GM18526 (cell line): Measurements from ENCODE around the gene KCNIP1.

Source experiments
- POLR2A ChIP-seq: IDR thresholded peaks from 3 replicates; pipeline ENCODE4 v1.6.1; 2011; ENCODE audit not compliant: insufficient read length; ENCODE audit errors: extremely low read depth

The KCNIP1 gene

DNA sequence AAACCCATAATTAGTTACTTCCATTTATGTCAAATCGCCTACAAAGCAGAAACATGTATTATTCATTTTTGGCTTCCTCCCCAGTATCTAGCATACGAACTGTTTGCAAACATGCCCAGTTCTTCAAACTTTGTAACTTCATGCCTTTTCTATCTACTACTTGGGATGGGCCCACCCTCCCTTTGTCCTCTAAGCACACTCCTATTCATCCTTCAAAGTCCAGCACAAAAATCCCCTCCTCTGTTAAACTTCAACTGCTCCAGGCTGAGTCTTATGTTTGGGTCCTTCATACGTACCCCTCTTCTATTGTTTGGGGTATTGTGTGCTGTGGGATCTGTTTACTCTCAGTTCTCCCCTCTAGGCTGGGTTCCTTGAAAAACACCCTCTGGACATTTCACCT, 55.5 kb downstream of the KCNIP1 start:
- TF ChIP-seq POLR2A: no peak

DNA sequence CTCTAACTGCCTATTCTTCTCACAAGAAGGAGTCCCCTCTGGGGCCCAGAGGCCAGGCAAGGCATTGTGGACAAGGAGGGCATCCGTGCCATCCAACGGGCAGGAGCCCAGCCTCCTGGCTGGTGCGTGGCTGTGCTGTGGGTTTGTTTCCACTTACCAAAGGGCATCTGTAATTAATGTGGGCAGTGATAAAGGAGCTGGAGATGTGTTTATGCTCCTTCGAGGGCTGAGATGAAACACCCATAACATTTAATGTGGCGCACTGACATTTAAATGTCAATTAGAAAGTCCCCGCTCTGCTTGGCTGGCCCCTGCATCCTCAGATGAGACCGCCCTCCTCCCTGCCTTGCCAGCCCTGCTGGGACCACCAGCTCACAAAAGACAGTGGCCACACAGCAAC, 57.1 kb downstream of the KCNIP1 start:
- no peak for TF ChIP-seq POLR2A

DNA sequence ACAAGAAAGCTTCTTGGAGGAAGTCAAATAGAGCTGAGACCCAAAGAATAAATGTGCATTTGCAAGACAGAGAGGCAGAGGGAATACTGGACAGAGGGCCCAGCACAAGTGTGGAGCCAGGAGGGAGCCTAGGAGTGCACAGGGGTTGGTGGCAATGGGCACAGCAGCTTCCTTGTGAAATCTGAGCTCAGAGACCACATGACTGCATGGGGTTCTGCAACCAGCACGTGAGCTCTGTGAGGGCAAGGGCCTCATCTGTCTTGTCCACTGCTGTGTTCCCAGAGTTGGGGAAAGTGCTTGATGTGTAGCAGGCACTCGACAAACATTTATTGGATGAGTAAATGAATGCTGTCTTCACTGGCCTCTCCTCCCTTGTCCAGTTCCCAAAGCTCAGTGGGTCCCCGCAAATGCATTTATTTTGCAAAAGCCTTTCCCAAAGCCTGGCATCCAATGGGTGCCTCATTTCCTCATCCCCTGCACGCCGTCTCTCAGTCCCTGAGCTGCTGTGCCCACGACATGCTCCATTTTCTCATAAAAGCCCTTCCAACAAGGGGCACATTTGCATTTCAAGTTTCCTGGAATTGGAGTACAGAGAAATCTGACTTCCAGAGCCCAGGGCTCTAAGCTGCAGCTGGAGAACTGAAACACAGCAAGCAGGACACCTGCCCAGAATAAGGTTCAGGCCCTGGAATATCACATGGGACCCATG, 58.5 kb downstream of the KCNIP1 start:
- no peak for TF ChIP-seq POLR2A

DNA sequence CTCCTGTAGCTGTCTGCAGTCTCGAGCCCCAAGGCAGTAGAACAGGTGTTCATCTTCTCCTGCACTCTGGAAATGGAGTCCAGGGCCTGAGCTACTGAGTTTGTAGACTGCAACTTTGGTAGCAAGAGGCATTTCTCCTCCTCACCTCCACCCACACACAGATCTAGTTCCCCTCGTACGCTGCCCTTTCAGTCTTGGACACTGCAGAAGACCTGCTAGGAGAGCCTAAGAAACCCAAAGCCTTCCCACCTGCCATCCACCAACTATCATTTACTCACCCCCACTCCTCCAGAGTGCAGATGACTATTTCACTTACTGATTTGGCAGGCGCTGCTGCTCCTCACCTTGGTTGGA, 59.0 kb downstream of the KCNIP1 start:
- TF ChIP-seq POLR2A: no peak

DNA sequence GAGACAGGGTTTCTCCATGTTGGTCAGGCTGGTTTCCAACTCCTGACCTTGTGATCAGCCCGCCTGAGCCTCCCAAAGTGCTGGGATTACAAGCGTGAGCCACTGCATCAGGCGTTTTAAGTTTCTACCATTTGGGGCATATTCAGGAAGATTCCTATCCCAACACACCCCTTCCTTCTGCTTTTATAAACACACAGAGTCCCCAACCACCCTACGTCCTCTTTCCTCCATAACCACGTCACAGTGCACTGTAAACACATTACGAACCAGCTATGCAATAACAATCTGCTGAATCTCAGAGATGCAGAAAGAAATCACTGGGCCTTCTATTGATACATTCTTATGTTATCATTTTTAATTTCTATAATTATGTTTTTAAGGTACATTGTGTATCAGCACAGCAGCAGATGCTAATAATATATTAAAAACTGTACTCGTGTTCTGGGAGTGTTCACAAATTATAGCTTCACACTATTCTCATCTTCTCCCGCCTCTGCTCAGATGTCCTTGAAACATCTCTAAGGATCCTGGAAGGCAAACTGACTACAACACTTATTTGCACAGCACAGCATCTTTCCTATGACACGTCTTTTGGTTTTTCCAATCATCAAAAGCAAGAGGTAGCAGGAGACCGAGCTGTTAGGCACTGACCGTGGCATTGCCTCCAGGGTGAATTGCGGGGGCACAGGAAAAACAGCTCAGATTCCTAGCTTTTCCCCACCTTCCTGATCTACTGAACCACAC, 60.2 kb downstream of the KCNIP1 start:
- no peak for TF ChIP-seq POLR2A

DNA sequence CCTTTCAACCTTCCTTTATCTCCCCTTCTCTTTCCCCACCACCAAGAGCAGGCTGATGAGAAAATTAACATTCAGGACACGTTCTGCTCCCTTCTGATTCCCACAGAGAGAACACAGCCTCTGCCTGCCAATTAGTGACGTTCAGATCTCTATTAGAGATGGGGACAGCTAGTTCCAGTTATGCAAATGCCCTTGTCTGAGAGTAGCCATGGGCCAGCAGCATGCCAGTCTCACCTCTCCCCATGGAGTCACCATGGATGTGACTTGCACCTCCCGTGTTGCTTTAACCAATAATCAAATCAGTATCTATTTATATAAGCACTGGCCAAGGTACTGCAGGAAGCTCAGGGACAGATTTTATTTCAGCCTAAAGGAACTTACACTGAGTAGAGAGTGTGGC, 61.3 kb downstream of the KCNIP1 start:
- TF ChIP-seq POLR2A: no peak

DNA sequence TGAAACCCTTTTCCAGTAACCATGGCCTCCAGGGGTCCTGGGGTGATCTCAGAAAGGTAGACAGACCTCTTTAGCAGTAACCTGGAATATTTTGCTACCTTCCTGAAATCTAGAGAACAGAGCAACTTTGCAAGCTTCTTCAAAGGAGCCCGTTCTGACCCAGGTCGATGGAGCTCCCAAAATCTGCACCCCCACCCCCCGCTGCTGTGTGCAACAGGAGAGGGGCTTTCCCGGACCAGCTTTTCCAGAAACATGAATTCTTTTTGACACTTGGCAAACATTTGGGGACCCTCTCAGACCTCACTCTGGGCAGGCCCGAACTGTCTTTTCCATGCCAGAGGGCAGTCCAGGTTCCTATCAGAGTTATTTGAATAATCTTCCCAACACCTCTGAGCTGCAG, 65.3 kb downstream of the KCNIP1 start:
- TF ChIP-seq POLR2A: no peak

DNA sequence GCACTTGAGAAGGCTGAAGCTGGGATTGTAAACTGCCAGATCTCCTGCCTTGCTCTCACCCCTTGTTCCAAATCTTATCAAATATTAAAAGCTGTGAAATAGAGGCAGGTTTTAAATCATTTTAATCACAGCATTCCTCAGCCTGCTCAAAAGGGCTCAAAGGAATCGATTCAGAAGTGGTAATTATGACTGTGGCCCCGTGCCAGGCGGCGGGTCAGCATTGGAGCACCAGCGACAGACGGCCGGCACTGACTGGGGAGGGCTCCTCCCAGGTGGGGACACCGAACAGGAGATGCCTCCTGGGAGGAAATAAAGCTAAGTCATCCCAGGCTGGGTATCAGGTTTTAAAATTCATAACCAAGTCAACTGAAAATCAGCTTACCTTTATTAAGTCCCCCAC, 66.7 kb downstream of the KCNIP1 start:
- no peak for TF ChIP-seq POLR2A

DNA sequence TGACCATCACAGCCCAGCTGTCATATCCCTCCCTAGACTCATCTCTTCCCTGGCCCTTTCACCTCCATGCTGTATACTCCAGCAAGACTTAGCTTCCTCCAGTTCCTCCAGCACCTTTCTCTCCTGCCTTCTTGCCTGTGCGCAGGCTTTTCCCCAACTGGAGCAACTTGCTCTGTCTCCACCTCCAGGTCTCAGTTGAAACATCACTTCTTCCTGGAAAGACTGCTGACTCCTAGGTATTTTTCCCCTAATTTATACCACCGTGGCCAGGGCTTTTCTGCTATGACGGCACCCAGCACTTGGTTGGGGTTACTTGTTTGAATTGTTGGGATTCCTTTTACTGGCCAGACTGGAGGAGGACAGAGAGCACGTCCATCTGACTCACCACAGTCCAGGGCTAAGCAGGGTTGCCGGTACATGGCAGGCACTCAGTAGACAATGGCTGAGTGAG, 67.5 kb downstream of the KCNIP1 start:
- TF ChIP-seq POLR2A: no peak

DNA sequence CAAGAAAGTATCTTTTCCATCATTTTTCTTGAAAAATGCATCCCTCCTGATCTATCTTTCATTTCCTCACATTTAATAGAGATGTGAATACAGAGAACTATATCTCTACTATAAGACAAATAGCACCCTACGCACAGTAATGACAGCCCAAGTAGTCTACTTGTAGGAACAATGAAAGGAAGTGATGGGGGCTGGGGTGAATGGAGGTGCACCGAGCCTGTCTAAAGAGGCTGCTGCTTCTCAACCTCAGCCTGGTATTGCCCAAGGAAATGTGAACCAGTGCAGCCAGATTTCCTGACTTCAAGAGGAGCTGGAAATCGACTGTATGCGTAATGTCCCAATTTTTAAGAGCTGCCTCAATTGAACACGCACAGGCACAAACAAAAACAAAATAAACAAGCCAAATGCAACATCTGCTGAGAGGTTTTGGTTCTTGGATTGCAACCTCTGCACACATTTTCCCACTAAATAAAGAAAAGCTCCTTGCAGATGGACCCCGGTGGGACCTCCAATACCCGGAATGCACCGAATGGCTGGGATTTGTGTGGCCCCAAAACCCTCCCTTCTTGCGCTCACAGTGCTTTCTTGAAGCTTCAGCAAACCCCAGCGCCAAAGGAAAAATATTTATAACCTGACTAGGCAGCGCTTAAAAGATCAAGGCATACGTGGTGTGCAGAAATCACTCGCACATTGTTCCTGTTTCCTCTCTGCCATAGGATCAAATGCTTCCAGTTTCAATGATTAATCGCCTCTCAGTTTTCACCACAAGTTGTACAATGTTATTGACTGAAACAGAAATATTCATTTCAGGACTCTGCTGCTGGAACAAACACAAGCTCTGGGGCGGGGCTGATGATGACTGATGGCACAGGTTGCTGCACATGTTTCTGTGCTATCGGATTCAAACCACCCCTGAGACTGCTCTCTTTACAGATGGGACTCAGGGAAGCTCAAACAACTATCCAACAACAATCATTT, 68.3 kb downstream of the KCNIP1 start:
- TF ChIP-seq POLR2A: no peak

DNA sequence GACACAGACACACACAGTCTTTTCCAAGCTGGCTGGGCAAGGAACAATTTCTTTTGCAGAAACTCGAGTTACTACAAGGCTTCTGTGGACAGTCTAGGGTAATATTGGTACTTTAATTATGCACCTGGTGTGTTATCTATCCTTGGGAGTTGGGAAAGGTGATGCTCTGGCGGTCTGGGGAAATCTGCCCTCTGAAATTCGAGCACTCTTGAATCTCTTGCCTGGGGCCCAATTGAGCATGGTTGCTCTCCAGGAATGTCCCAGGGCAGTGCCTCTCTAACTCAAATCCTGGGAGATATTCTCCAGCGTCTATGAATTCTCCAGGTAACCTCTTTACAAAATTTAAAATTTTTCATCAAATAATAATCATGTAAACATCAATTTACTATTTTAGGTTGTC, 69.3 kb downstream of the KCNIP1 start:
- TF ChIP-seq POLR2A: no peak

DNA sequence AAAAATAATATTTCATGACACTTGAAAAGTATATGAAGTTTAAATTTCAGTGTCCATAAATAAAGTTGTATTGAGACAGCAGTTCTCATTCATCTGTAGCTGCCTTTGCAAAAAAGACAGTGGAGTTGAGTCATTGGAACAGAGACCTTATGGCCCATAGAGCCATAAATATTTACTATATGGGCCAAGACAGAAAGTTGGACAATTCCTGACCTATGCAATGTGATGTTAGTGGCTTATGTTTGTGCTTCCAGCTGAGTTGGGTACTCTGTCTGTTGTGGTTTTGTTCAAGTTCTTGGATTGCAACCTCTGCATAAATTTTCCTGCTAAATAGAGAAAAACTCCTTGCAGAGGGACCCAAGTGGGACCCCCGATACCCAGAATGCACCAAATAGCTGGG, 69.8 kb downstream of the KCNIP1 start:
- no peak for TF ChIP-seq POLR2A

DNA sequence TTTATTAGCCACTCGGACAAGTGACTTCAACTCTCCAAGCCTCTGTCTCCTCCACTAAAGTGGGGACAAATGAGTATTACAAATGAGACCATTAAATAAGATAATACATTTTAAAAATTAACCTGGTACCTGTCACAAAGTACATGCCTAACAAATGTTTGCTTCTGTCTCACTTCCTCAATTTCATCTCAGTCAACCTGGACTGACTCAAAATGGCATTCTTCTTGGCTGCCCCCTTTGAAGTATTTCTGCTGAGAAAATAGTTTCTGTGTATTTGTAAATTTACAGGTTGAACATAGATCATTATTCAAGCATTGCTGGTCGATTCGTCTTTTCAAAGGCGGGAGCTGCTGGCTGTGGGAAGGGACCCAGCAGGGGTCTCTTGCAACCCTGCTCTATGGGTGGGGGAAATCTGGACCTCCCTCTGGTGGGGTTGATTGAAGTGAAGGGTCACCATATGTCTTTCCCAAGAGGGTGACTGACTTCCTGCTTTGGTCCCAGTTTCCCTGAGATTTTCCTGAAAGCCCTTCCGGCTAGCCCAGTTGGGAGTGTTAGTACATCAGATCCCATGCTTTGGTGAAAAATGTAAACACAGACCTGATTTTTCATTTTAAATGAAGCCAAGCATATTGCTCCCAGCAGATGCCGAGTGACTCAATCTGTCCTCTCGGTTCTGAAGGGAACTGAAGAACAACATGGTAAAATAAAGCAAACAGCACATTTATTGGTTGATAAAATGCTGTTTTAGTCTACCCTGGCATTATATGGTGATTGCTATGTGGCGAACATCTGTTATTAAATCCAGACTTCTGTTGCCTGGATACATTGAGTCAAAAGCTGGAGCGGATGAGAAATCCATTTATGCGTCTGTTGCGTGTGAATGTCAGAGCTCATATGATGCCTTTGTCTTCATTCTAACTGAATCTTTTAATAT, 73.0 kb downstream of the KCNIP1 start:
- no peak for TF ChIP-seq POLR2A

DNA sequence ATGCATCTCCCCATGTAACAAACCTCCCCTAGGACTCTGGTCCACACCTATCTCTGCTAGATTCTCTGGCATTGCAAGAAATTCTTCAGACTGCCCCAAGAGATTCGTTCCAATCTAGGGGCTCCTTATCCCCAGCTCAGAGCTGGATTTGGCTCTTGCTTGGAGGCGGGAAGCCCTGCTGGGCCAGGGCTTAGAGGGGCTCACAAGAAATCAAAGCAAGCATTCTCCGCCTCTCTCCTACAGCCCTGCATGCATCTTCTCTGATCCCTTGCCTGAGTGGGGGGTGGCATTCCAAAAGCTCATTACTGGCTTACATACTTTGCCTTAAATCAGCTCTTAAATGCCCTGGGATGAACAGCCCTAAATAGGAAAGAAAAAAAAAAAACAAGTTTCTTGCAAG, 75.8 kb downstream of the KCNIP1 start:
- no peak for TF ChIP-seq POLR2A

DNA sequence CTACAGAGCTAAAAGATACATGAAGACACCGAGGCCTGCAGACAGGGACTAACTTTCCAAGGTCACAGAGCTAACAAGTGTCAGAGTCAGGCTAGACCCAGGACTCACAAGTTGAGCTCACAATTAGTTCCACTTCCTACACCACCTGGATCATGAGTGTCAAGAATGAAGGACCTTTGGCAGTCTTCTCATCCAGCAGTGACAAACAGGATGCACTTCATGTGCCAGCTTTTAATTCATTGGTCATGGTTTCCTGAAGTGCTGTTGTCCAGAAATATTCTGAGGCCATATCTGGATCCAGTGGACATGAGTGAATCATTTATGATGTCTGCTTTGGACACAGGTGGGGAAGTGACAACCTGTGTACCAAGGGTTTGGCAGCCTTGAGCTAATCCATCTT, 77.4 kb downstream of the KCNIP1 start:
- no peak for TF ChIP-seq POLR2A
